ENCODE data around the gene COL6A1. TPM values are rescaled to one million over a fixed set of nuclear protein-coding genes. Genes with fewer than 3 reads are reported as not detected.

Gene COL6A1
- total RNA-seq, 1 experiment from 2014 or later, result 221 TPM

- no peak for ATAC-seq
- peaks cover 18% of the 10 kb centered on the region for H3K36me3 Mint-ChIP-seq
- H3K27me3 Mint-ChIP-seq (ENCODE audit: low read depth), result no peaks in the 10 kb centered on the region
- no peaks in the 10 kb centered on the region for H3K4me1 Mint-ChIP-seq
- peak; percentile 10 for DNase-seq (ENCODE audit: low spot score)
- peak overlapping the region; percentile 49; the same call in 1 of the 2 replicates for H3K27ac Mint-ChIP-seq
- ChIA-PET CTCF (interaction anchor here (1.6 kb wide), 1 partner anchor 23 kb away, joined by 6 read pairs; no protein-coding TSS in a partner anchor), POLR2A (no interaction called here)
- H3K4me3 Mint-ChIP-seq, result no peak overlapping the region
- TF ChIP-seq, protein P1, sequence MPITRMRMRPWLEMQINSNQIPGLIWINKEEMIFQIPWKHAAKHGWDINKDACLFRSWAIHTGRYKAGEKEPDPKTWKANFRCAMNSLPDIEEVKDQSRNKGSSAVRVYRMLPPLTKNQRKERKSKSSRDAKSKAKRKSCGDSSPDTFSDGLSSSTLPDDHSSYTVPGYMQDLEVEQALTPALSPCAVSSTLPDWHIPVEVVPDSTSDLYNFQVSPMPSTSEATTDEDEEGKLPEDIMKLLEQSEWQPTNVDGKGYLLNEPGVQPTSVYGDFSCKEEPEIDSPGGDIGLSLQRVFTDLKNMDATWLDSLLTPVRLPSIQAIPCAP (CRISPR knock-in tag; IDR thresholded peaks at IDR 0.05), result no peak
- TF ChIP-seq EMX1 (CRISPR knock-in tag; IDR thresholded peaks at IDR 0.05) (no peak), KAT7 (CRISPR knock-in tag; IDR thresholded peaks at IDR 0.05; ENCODE audit: borderline replicate concordance) (no peak), USF1 (CRISPR knock-in tag; IDR thresholded peaks at IDR 0.05) (no peak), SP1 (CRISPR knock-in tag; conservative IDR thresholded peaks at IDR 0.05) (no peak), CREM (CRISPR knock-in tag; IDR thresholded peaks at IDR 0.05) (no peak), OVOL2 (CRISPR knock-in tag; IDR thresholded peaks at IDR 0.05; ENCODE audit: borderline replicate concordance) (no peak), NFE2L1 (CRISPR knock-in tag; IDR thresholded peaks at IDR 0.05) (no peak), ZNF121 (CRISPR knock-in tag; IDR thresholded peaks at IDR 0.05) (no peak), ESRRA (CRISPR knock-in tag; IDR thresholded peaks at IDR 0.05; ENCODE audit: borderline replicate concordance) (no peak), E2F1 (CRISPR knock-in tag; IDR thresholded peaks at IDR 0.05) (no peak), ZNF671 (CRISPR knock-in tag; IDR thresholded peaks at IDR 0.05) (no peak), SMAD4 (CRISPR knock-in tag; IDR thresholded peaks at IDR 0.05) (no peak)
- no peaks in the 10 kb centered on the region for H3K9me3 Mint-ChIP-seq
Observed at GRCh38 chr21:45994759-45995685, 13.5 kb downstream of the COL6A1 start.

DNA sequence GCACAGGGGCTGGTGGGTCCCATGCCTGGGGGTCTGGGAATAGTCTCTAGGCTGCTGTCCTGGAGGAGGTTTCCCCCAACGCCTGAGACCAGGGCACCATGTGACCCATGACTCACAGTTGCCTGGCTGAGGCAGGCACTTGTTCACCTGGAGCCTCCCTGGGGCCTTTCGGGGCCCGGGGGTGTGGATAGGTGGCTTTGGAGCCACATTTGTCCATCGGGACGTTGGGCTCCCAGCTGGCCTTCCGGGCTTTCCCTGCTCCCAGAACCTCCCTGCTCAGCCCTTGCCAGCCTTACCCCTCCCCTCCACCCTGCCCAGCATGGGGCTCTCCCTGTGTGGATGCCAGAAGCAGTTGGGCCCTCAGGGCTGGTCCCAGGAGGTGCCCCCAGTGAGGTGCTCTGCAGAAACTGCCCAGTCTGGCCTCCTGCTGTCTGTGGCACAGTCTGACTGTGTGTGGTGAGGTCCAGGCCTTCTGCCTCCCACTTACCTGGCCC lies 14.2 kb downstream of the COL6A1 start:
- ATAC-seq, result no peak
- H3K4me3 Mint-ChIP-seq, result no peak overlapping the region
- no peaks in the 10 kb centered on the region for H3K27me3 Mint-ChIP-seq (ENCODE audit: low read depth)
- no peaks in the 10 kb centered on the region for H3K4me1 Mint-ChIP-seq
- DNase-seq (ENCODE audit: low spot score), result no peak
- no peaks in the 10 kb centered on the region for H3K9me3 Mint-ChIP-seq
- ChIA-PET CTCF (no interaction called here), POLR2A (no interaction called here)
- peaks cover 18% of the 10 kb centered on the region for H3K36me3 Mint-ChIP-seq
- H3K27ac Mint-ChIP-seq, result peak overlapping the region; percentile 23; the same call in 1 of the 2 replicates
- TF ChIP-seq NFYB (CRISPR knock-in tag; conservative IDR thresholded peaks at IDR 0.05; ENCODE audit: low read depth) (no peak), ZNF138 (CRISPR knock-in tag; conservative IDR thresholded peaks at IDR 0.05) (no peak), ZNF416 (CRISPR knock-in tag; IDR thresholded peaks at IDR 0.05) (no peak), TCF7 (CRISPR knock-in tag; IDR thresholded peaks at IDR 0.05; ENCODE audit: low read depth) (no peak), NFATC4 (CRISPR knock-in tag; IDR thresholded peaks at IDR 0.05) (no peak), MYBL2 (CRISPR knock-in tag; IDR thresholded peaks at IDR 0.05) (no peak), ZSCAN18 (CRISPR knock-in tag; IDR thresholded peaks at IDR 0.05) (no peak), ZNF263 (CRISPR knock-in tag; IDR thresholded peaks at IDR 0.05; ENCODE audit: low read depth) (no peak), GTF2I (CRISPR knock-in tag; conservative IDR thresholded peaks at IDR 0.05) (no peak), ZBTB21 (CRISPR knock-in tag; IDR thresholded peaks at IDR 0.05; ENCODE audit: borderline replicate concordance) (no peak), HMGA2 (CRISPR knock-in tag; IDR thresholded peaks at IDR 0.05) (no peak)
- TF ChIP-seq, protein P2, sequence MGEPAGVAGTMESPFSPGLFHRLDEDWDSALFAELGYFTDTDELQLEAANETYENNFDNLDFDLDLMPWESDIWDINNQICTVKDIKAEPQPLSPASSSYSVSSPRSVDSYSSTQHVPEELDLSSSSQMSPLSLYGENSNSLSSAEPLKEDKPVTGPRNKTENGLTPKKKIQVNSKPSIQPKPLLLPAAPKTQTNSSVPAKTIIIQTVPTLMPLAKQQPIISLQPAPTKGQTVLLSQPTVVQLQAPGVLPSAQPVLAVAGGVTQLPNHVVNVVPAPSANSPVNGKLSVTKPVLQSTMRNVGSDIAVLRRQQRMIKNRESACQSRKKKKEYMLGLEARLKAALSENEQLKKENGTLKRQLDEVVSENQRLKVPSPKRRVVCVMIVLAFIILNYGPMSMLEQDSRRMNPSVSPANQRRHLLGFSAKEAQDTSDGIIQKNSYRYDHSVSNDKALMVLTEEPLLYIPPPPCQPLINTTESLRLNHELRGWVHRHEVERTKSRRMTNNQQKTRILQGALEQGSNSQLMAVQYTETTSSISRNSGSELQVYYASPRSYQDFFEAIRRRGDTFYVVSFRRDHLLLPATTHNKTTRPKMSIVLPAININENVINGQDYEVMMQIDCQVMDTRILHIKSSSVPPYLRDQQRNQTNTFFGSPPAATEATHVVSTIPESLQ (CRISPR knock-in tag; IDR thresholded peaks at IDR 0.05), result no peak
- TF ChIP-seq, protein P3, sequence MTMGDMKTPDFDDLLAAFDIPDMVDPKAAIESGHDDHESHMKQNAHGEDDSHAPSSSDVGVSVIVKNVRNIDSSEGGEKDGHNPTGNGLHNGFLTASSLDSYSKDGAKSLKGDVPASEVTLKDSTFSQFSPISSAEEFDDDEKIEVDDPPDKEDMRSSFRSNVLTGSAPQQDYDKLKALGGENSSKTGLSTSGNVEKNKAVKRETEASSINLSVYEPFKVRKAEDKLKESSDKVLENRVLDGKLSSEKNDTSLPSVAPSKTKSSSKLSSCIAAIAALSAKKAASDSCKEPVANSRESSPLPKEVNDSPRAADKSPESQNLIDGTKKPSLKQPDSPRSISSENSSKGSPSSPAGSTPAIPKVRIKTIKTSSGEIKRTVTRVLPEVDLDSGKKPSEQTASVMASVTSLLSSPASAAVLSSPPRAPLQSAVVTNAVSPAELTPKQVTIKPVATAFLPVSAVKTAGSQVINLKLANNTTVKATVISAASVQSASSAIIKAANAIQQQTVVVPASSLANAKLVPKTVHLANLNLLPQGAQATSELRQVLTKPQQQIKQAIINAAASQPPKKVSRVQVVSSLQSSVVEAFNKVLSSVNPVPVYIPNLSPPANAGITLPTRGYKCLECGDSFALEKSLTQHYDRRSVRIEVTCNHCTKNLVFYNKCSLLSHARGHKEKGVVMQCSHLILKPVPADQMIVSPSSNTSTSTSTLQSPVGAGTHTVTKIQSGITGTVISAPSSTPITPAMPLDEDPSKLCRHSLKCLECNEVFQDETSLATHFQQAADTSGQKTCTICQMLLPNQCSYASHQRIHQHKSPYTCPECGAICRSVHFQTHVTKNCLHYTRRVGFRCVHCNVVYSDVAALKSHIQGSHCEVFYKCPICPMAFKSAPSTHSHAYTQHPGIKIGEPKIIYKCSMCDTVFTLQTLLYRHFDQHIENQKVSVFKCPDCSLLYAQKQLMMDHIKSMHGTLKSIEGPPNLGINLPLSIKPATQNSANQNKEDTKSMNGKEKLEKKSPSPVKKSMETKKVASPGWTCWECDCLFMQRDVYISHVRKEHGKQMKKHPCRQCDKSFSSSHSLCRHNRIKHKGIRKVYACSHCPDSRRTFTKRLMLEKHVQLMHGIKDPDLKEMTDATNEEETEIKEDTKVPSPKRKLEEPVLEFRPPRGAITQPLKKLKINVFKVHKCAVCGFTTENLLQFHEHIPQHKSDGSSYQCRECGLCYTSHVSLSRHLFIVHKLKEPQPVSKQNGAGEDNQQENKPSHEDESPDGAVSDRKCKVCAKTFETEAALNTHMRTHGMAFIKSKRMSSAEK (CRISPR knock-in tag; IDR thresholded peaks at IDR 0.05; ENCODE audit: borderline replicate concordance), result no peak
